Measurements from ENCODE around the gene FAR2. TPM values are rescaled to one million over a fixed set of nuclear protein-coding genes. Genes with fewer than 3 reads are reported as not detected.

Gene FAR2
- total RNA-seq, 4 donors from 2014 or later = 7.4 to 45.4 (median 17.9) TPM

- WGBS, 2 donors = 87 to 88% methylated on average over 6 of the region's 6 CpGs
- no peak overlapping the region for H3K4me3 ChIP-seq (ENCODE audit: low read depth, poor library complexity, severe bottlenecking)
- intact Hi-C loops (cut with DNase I; ENCODE audit: low total_unique reads) = no loop called here
- TF ChIP-seq POLR2A (IDR thresholded peaks at IDR 0.05) (no peak), CTCF (IDR thresholded peaks at IDR 0.05) (no peak)
- DNase-seq (ENCODE audit: low spot score in 2 of 2) = no peak
These were observed 55.4 kb downstream of the FAR2 start for GRCh38 chr12:29204521-29204920.

- no peak for DNase-seq (ENCODE audit: low spot score in 2 of 2)
- intact Hi-C loops (cut with DNase I; ENCODE audit: low total_unique reads) = no loop called here
- no peak for TF ChIP-seq POLR2A (IDR thresholded peaks at IDR 0.05)
- no peak for TF ChIP-seq CTCF (IDR thresholded peaks at IDR 0.05)
- no peak overlapping the region for H3K4me3 ChIP-seq (ENCODE audit: low read depth, poor library complexity, severe bottlenecking)
- WGBS, 2 donors = 74 to 77% methylated on average over 5 of the region's 5 CpGs
These were observed 58.0 kb downstream of the FAR2 start for GRCh38 chr12:29207120-29207519.

GRCh38 chr12:29208060-29208459, 59.0 kb downstream of the FAR2 start:
- WGBS, 2 donors = 80 to 89% methylated on average over 2 of the region's 2 CpGs
- no peak for DNase-seq (ENCODE audit: low spot score in 2 of 2)
- H3K4me3 ChIP-seq (ENCODE audit: low read depth, poor library complexity, severe bottlenecking) = no peak overlapping the region
- intact Hi-C loops (cut with DNase I; ENCODE audit: low total_unique reads) = no loop called here
- no peak for TF ChIP-seq CTCF (IDR thresholded peaks at IDR 0.05)
- no peak for TF ChIP-seq POLR2A (IDR thresholded peaks at IDR 0.05)

- no peak for DNase-seq (ENCODE audit: low spot score in 2 of 2)
- no peak overlapping the region for H3K4me3 ChIP-seq (ENCODE audit: low read depth, poor library complexity, severe bottlenecking)
- 79 to 92% methylated on average over 3 of the region's 3 CpGs for WGBS, 2 donors
- intact Hi-C loops (cut with DNase I; ENCODE audit: low total_unique reads) = no loop called here
- TF ChIP-seq CTCF (IDR thresholded peaks at IDR 0.05) (no peak), POLR2A (IDR thresholded peaks at IDR 0.05) (no peak)
These were observed 60.0 kb downstream of the FAR2 start for GRCh38 chr12:29208936-29209701.

DNA sequence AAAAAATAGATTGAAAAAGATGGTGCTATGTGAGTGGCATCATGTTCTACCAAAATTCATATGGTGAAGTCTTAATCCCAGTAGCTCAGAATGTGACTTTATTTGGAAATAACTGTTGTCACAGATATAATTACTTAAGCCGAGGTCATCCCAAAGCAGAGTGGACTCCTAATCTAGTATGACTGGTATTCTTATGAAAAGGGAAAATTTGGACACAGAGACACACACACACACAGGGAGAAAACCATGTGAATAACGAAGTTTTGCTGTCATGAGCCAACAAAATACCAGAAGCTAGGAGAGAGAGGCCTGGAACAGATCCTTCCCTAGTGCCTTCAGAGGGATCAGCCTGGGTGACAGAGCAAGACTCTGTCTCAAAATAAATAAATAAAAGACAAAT, 62.6 kb downstream of the FAR2 start:
- DNase-seq (ENCODE audit: low spot score in 2 of 2) = no peak
- H3K4me3 ChIP-seq (ENCODE audit: low read depth, poor library complexity, severe bottlenecking) = no peak overlapping the region
- TF ChIP-seq CTCF (IDR thresholded peaks at IDR 0.05) (no peak), POLR2A (IDR thresholded peaks at IDR 0.05) (no peak)
- 66 to 72% methylated on average over 2 of the region's 2 CpGs for WGBS, 2 donors
- intact Hi-C loops (cut with DNase I; ENCODE audit: low total_unique reads) = no loop called here
